ENCODE data around the gene FHAD1.

Gene FHAD1

DNA sequence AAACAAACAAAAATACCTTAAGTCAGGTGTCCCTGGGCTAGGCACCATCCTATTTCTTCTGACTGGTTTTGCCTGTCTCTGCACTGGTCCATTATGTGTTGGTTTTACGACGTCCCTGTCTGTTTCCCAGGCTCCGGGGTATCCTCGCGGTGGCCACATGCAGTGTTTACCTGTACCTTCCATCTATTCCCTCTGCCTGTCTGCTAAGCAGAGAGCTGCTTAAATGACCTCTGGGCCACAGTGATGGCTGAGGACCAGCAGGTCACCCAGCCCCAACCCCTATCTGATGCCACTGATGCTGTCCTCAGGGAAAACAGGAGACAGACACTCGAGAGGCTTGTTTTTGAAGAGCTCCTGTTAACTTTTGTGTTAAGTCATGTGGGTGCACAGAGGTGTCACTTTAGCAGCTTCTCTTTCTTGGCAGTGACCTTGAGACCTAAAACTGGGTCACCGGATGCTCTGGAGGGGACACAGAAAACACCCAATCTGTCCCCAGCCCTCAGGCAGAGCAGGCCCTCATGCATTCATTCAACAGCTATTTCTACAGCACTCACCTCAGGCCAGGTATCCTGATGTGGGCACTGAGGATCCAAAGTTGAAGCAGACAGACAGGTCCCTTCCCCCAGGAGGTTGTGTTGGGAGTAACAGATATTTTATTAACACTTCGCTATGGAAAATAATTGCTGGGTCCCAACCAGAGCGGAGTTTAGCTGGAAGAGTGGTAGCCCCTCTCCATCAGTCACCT lies 158.3 kb downstream of the FHAD1 start:
- no peak for DNase-seq

- DNase-seq = no peak
Observed at GRCh38 chr1:15406614-15407559, 159.9 kb downstream of the FHAD1 start.

- DNase-seq = no peak
Observed at GRCh38 chr1:15407580-15407979, 160.6 kb downstream of the FHAD1 start.

DNA sequence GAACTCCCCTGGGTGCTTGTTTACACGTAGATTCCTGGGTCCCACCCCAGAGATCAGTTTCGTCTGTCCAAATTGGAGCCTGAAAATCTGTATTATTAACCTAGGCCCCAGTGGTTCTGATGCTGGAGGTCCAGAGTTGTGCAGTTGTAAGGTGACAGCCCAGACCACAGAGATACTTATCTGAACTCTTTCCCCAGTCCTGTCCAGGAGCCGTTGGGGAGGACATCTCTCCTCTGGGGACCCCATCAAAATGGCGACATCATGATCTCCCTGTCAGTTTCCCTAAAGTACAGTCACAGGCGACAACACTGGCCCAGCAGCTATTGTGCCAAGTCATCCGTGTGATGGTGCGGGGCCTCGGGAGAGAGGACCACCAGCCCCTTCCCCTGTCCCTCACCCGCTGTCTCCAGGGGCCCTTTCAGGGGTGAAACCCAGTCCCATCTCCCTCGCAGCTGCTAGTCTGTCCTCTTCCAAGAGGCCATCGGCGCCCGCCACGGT lies 161.9 kb downstream of the FHAD1 start:
- DNase-seq = no peak

GRCh38 chr1:15409388-15410222 lies 162.6 kb downstream of the FHAD1 start, which contains the start of gene EFHD2:
Gene EFHD2 (plus strand): TSS chr1:15409888. CDS start chr1:15409972, 84 bp downstream.
- peak; percentile 94 for DNase-seq

DNA sequence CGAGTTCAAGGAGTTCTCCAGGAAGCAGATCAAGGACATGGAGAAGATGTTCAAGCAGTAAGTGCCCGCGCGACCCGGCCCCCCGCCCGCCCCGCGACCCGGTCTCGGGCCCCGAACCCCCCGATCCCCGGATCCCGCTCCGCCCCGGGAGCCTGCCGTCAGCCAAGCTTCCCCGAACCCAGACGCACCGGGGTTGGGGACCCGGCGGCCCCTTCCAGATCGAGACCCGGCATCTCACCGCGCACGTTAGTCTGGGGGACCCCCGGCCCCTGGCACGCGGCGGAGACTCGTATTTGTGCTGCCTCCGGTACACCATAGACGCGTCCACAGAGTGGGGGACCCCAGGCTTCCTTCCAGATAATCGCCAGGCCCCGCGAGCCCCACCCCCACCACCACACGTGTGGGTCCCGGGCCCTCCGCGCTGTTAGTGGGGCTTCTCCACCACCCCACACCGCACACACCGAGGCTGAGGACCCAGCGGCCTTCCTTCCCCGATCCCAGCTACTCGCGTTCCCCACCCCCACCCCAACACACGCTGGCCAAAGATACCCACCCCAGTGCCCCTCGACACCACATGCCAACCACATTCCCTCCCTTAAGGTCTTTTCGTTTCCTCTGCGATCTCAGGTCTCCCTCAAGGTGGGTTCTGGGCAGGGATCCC lies 163.3 kb downstream of the FHAD1 start:
- DNase-seq = peak; percentile 35

DNA sequence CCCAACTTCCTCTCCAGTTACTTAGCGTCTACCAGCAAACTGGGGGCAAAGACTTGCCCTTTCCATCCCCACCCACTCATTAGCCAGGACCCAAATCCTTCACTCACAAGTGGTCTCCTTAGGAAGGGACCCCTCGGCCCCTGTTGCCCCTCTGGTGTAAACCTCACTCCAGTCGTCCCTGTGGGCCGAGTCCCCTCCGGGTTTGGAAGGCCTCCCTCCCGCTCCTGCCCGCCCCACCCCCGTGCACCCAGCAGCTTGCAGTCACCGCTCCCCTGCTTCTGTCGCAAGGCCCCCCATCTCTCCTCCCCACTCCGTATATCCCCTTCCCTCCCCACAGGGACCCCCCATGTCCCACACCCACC lies 163.8 kb downstream of the FHAD1 start:
- no peak for DNase-seq

DNA sequence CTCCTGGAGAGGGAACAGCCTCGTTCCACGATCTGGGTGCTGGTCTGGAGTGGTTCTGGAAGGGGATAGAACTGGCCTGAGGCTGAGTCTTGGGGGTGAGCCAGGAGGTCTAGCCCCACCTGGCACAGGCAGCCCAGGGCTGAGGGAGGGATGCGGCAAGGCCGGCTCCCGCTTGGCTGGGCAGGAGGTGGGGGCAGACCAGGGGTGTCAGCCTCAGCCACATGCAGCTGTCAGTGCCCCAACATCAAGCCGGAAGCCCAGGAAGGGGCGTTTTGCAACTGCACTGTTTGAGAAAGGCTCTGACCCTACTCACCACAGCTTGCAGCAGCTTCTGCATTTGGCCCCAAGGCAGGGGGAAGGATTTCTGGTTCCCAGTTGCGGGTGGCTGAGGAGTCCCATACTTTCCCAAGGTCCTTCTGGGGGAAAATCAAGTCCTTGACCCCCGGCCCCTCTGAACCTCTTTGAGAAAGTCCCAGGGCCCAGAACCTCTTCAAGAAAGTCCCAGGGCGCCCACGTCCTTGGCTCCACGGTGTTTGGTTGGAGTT lies 164.6 kb downstream of the FHAD1 start:
- no peak for DNase-seq

DNA sequence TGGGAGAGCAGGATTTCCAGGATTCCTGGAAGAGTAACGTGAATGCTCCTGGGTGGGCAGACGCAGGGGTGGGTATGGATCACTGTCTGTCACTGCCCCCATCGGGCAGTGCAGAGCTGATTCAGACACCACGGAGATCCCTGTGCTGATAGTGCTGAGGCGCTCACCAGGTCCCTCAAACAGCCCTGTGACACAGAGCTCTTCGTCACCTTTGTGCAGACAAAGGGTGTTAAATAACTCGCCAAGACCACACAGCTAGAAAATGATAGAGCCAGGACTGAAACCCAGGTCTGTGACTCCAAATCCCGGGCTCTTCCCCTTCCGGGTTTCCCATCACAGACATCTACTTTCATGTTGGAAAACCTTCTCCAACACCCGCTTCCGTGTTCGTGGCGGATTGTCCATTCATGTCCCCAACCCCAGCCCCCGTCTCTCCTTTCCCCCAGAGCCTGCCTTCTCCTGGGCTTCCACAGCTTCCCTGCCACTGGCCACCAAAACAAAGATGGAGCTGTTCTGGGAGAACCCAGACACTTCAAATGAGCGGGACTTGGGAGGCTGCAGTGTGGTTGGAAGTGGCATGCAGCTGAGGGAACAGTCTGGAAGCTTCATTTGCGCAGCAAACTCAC lies 165.3 kb downstream of the FHAD1 start:
- no peak for DNase-seq

DNA sequence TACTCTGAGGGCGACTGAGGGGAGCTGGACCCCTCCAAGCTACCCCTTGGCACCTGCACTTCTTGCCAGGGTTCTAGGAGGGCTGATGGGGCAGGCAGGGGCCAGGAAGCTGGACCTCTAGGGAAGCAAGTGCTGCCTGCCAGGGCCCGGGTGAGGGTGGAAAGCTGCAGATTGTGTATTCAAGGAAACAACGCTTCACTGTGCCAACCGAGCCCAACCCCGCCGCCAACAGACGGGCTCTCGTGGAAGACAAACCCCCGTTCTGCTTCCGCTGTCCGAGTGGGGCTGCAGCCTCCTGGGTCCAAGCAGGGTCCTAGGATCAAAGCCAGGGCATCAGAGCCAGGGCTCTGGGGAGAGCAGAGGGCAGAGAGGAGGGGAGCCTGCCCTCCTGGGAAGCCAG lies 165.8 kb downstream of the FHAD1 start:
- DNase-seq = no peak

- DNase-seq = no peak
Observed at GRCh38 chr1:15413563-15414444, 166.8 kb downstream of the FHAD1 start.

- no peak for DNase-seq
Observed at GRCh38 chr1:15414445-15414983, 167.5 kb downstream of the FHAD1 start.

- peak; percentile 16 for DNase-seq
Observed at GRCh38 chr1:15417059-15417934, 170.3 kb downstream of the FHAD1 start.

- no peak for DNase-seq
Observed at GRCh38 chr1:15418806-15419515, 171.9 kb downstream of the FHAD1 start.

GRCh38 chr1:15420853-15421465 lies 173.9 kb downstream of the FHAD1 start:
- DNase-seq = peak; percentile 49

DNA sequence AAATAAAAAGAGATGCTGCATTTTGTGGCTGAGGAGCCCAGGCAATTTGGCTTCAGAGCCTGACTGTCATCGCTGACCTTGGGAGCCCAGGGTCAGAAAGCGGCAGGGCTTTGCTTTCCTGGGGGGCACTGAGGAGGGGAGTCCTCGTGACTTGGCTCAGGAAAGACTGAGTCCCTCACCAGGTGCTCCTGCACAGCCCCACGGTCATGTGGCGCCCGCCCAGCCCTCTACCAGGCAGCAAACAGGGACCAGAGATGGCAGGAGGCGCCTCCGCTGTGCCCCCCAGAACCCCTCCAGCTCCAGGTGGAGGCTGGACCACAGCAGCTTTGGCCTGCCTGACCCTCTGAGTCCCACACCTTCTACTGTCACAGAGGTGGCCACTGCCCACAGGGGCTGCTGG lies 175.8 kb downstream of the FHAD1 start:
- no peak for DNase-seq

GRCh38 chr1:15423355-15424077 lies 176.5 kb downstream of the FHAD1 start:
- DNase-seq = peak; percentile 57
